HTR-8/SVneo (cell line): ENCODE results near the gene LAMC3.
A peak's percentile ranks its signal among the peaks of the same experiment; 100 is the strongest.

Source experiments
- DNase-seq: peaks from one replicate; pipeline ENCODE4 v3.0.0; 2011; ENCODE audit warnings: low spot score, mixed read lengths; ENCODE audit not compliant: insufficient read length
- FAIRE-seq: peaks from 2 replicates; lab custom pipeline; 2011; peaks lifted over from hg19 to GRCh38; lab: Jason Lieb, UNC

The LAMC3 gene

DNA sequence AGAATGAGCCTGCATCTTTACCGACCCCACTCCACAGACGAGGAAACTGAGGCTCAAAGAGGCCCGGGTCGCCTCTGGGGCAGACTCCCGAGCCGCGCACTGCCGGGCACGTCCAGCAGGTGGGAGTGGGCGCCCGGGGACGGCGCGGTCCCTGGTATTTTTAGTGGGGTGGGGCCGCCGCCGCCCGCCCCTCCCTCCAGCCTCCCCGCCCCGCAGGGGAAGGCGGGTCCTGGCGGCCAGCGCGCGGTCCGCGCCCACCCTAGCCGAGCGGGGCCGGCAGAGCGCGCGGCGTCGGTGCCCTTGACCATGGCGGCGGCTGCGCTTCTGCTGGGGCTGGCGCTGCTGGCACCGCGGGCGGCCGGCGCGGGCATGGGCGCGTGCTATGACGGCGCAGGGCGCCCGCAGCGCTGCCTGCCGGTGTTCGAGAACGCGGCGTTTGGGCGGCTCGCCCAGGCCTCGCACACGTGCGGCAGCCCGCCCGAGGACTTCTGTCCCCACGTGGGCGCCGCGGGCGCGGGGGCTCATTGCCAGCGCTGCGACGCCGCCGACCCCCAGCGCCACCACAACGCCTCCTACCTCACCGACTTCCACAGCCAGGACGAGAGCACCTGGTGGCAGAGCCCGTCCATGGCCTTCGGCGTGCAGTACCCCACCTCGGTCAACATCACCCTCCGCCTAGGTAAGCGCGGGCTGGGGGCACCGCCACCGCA, at the start of gene LAMC3:
Gene LAMC3, plus strand, starts transcription at position 266 of the 710 bp plus-strand sequence. Its CDS starts 41 bp downstream, at position 307.
- no peak for FAIRE-seq
- peak; percentile 62 for DNase-seq

DNA sequence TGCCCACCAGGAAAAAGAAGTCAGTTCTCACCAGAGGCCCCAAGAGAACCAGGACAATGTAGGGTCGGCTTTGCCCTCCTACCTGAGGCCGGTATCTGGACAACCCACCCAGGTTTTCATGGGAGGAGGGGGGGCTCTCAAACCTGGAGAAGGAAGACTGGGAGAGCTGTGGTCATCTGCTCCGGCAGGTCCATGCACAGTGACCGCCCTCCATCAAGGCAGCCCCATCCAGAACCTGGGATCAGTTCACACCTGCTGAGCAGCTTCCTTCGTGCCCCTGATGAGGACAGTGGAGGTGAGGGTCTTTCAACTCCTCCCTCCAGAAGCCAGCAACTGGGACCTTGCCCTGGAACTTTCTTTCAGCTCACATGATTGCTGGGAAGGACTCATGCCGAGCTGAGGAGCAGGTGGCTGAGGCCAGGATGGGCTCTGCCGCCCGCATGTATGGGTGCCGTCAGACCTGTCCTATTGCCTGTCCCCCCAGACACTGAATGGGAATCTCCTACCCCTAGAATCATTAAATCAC, 49.1 kb upstream of the LAMC3 start:
- DNase-seq, result no peak
- FAIRE-seq, result no peak

DNA sequence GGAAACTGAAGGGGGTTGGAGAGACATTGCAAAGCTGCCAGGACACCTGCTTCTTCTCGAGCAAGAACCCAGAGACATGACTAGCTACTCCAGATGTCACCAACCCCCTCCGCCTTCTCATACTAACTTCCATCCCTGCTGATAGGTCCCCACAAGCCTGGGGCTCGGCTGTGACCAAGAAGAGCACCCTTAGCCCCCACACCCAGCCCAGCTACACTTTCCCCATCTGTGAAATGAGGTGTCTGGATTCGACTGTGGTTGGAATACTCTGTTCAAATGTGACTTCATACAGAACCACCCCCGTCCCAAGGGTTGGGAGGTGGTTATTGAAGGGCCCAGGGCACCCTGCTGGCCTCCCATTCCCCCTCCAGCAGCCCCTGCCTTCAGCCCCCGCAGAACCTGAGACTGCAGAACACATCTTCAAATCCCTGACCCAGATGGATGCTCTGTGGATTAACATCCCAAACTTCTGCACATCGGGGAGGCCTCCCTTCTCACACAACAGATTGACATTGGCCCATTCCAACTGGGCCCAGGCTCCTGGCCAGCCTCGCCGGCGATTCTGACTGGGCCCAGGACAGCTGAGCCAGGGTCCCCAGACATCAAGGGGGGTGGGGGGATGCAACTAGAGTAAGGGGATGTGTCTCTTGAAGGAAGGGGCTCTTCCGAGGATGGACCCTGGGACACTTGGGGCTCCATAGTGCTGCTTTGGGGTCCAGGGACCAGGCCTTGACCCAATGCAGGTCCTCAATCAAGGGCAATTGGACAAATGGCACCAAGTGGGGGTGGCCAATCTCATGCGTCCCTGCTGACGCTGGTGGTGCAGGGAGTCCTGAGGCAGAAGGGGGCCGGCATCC, 48.2 kb upstream of the LAMC3 start:
- no peak for DNase-seq
- no peak for FAIRE-seq

DNA sequence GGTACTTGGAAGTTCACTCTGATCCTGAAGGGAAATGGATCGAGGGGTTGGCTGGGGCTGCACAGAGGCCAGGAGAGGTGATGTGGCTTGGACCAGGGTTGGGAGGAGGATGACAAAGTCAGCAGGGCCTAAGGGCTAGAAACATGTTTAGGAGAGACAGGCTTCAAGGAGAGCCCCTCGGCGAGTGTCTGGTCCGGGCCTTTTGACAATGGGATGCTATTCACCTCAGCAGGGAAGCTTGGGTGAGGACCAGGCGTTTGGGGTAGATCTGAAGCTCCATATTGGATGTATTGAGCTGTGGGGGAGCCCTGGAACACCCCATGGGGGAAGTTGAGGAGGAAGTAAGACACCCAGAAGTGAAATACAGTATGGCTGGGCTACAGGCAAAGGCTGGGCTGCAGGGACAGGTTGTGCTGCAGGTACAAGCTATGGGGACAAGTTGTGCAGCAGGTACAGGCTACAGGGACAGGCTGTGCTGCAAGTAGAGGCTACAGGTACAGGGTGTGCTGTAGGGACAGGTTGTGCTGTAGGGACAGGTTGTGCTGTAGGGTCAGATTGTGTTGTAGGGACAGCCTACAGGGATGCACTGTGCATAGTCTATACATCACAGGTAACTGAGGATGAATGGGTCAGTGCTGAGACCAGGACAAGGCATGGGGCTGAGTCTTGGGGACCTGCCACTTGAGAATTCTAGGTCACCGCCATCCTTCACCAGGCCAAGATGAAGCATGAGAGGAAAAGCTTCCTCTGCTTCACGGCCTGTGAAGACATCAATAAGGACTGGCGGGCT, 47.3 kb upstream of the LAMC3 start:
- FAIRE-seq (no peak), DNase-seq (no peak)

DNA sequence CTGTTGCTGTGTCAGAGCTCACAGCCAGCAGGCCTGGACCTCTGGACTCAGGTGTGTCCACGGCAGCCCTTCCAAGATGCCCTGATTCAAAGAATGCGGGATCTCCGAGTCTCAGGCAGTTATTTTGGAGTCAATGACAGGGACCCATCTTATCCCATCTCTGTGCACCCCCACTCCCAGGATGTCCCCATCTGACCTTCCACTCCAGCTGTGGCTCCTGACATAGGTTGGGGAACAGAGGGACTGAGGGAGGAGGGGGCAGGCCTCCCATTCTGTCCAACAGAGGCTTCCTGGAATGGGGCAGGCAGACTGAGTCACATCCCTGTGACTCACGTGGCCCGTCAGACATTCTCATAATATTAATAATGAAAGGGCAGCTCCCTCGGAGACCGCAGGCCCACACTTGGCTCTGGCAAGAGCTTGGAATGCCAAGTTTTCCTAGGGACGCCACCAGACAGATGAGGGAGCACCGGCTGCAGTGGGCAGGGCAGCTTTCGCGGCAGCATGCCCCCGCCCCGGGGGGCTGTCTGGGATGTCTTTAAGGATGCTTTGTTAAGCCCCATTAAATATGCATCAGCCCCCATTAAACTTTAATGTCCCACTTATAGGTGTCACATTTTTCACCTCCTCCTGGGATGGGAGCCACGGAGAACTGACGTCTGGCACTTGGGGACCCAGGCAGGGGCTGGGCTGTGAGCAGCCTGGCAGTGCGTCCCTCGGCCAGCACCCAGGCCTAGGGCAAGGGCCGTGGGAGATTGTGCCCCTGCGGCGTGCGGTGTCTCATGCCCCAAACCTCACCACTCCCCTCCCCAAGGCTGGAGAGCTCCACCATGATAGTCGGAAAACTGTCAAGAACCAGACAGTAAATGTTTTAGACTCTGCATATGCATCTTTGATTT, 46.3 kb upstream of the LAMC3 start:
- FAIRE-seq, result no peak
- DNase-seq, result peak; percentile 91

DNA sequence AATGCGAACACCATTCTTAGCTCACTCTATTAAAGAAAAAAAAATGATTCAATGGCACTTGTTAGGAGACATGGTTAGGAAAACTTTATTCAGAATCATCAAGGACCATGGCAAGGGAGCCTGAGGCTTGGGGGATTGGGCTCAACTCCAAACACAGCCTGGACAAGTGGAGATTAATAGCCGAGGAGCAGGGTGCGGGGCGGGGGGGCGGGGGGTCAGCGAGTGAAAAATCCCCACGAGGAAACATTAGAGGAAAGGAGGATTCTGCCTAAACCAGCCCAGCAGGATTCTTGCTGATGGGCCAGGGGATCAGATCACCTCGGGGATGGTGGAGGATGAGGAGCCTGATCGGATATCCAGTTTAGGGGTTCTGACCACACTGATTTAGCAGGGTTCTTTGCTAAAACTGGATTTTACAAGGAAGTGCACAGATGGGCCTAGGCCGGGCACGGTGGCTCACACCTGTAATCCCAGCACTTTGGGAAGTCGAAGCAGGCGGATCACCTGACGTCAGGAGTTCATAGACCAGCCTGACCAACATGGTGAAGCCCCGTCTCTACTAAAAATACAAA, 45.6 kb upstream of the LAMC3 start:
- no peak for FAIRE-seq
- no peak for DNase-seq

DNA sequence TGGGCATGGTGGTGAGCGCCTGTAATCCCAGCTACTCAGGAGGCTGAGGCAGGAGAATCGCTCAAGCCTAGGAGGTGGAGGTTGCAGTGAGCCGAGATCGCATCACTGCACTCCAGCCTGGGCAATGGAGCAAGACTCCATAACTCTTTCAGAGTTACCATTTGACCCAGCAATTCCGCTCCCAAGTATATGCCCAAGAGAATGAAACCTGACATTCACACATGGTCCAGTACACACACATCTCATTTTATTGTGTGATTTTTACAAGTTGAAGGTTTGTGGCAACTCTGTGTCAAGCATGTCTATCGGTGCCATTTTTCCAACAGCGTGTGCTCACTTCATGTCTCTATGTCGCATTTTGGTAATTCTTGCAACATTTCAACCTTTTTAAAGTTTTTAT, 45.1 kb upstream of the LAMC3 start:
- no peak for FAIRE-seq
- DNase-seq, result no peak

DNA sequence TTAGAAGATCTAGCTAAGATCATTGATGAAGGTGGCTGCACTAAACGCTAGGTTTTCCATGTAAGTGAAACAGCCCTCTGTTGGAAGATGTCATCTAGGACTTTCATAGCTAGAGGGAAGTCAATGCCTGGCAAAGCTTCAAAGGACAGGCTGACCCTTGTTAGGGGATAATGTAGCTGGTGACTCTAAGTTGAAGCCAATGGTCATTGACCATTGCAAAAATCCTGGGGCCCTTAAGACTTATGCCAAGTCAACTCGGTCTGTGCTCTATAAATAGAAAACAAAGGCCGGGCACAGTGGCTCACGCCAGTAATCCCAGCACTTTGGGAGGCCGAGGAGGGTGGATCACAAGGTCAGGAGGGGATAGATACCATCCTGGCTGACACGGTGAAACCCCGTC, 43.3 kb upstream of the LAMC3 start:
- DNase-seq (no peak), FAIRE-seq (no peak)

DNA sequence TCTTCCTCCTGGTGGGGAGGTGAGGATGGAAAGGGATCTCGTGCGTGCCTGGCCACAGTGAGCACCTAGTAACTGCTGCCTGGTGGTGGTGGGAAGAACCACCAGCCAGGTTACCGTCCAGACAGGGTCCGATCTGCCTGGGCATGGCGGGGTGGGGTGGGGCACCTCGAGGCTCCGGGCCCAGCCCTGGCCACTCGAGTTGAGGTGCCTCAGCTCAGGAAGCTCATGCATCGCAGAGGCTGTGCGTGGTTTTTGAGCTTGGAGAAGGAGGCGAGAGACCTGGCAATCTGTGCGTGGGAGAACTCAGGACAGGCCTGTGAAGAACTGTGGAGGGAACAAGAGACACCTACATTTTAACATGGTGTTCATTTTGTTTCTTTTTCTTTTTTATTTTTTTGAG, 38.9 kb upstream of the LAMC3 start:
- FAIRE-seq, result no peak
- no peak for DNase-seq

DNA sequence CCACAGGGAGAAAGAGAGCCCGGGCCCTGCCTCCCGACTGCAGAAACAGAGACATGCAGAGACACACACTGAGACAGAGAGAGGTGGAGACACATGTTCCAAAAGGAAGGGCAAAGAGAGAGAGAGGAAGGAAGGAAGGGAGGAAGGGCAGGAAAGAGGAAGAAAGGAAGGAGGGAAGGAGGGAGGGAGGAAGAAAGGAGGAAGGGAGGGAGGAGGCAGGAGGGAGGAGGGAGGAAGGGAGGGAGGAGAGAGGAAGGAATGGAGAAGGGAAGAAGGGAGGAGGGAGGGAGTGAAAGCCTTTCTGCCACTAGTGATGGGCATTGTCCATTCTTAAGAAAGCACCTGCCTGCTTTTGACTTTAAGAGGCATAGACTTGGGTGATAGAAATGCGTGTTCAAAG, 38.1 kb upstream of the LAMC3 start:
- FAIRE-seq (no peak), DNase-seq (no peak)

DNA sequence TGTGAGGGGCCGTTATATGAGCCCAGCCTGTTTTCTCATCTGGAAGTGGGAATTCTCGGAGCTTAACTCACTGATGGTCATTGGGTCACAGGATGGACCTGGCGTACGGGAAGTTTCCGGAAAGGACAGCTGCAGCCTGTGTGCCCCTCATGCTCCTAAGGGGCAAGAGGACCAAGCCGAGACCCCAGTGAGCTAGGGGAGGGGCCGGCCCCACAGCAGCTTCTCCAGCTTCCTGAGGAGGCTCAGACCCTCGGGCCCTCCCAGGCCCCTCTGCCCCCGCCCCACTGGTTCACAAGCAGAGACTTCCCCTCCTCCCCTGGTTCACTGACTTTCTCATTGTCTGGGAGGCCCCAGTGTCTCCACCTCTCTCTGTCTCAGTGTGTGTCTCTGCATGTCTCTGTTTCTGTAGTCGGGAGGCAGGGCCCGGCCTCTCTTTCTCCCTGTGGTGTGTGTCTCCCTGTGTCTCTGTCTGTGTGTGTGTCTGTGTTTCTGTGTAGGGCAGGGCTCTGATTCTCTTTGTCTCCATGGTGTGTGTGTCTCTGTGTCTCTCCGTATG, 37.6 kb upstream of the LAMC3 start:
- DNase-seq (no peak), FAIRE-seq (no peak)

DNA sequence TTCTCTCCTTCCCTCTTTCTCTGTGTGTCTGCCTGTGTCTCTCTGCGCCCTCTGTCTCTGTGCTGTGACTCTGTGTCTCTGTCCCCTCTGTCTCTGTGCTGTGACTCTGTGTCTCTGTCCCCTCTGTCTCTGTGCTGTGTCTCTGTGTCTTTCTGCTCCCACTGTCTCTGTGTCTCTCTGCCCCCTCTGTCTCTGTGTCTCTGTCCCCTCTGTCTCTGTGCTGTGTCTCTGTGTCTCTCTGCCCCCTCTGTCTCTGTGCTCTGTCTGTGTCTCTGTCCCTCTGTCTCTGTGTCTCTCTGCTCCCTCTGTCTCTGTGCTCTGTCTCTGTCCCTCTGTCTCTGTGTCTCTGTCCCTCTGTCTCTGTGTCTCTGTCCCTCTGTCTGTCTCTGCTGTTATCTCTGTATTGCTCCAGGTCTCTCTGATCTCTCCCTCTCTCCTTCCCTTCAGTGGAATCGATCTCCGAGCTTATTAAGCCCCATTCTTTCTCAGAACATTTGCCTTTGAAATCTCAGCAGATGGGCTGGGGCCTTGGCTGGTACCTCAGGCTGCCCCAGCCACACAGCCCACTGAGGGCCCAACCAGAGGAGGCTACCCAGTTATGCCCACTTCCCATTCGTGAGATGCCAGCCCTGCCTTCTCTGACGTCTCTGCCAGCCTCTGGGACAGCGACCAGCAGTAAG, 36.6 kb upstream of the LAMC3 start:
- FAIRE-seq (no peak), DNase-seq (no peak)

DNA sequence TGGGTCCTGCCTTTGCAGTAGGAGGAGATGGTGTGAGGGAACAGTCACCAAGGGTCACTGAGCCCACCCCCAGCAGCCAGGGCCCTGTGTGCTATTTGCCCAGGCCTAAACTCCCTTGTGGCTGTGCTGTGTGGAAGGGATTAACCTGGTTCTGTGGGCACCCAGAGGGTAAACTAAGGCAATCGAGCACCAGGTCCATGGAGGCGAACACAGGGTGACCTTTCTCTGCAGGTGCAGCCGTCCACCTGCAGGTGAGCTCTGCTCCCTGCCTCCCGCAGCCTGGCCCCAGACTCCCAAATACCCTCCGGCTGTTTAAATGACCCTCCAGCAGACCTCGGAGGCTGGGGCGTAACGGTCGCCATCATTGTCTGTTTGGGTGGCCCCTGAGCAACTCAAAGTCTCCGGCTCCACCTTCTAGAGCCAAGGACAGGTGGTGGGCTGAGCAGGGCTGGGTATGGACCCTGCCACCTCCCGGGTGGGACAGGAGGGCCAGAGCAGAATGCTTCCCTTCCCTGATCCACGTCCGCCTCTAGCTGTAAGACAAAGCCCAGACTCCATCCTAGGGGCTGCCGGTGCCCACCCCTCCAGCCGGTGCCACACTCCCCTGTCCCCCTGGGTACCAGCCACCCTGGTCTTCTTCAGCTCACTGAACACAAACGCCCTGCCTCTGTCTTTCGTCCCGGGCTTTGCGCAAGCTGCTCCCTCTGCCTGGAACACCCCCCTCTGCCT, 35.9 kb upstream of the LAMC3 start:
- DNase-seq (no peak), FAIRE-seq (no peak)

DNA sequence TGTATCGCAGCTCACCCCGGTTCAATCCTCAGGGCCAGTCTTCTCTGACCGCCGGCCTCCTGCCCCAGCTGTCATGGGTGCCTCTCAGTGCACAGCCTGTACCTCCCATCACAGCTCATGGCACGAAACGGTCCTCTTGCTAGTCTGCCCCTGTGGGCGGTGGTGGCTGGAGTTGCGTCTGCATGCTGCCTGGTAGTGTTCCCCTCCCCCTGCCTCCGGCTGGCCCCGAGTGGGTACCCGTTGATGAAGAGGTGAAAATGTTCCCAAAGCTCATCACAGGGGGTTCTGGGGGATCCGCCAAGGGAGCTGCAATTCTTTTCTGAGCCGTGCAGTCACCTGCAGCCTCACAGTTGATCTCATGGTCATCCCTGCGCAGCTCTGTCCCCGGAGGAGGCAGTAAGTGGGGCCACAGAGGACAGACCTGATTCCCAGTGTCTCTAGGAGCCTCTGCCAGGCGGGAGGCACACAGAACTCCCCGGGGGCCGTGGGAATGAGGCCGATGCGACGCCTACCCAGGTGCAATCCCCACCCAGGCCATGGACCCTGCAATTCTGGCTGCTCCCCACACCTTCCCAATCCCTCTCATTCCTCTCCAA, 35.2 kb upstream of the LAMC3 start:
- no peak for FAIRE-seq
- no peak for DNase-seq

DNA sequence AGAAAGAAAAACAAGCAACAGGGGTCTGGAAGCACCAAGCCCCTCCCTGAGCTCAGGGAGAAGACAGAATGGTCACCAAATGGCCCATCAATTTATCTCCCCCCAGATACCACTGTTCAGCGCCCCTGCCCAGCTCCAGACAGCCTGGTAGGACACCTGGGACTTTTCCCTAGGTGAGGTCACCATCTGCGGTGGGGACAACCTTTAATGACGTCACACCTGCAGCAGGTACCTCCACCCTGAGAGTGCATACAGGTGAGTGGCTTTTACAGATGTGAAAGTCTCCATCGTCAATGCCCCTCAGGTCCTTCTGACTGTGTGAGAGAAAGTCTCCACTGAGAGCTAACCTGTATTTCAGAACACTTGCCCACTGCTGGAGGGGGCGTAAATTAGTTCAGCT, 34.3 kb upstream of the LAMC3 start:
- no peak for DNase-seq
- no peak for FAIRE-seq

DNA sequence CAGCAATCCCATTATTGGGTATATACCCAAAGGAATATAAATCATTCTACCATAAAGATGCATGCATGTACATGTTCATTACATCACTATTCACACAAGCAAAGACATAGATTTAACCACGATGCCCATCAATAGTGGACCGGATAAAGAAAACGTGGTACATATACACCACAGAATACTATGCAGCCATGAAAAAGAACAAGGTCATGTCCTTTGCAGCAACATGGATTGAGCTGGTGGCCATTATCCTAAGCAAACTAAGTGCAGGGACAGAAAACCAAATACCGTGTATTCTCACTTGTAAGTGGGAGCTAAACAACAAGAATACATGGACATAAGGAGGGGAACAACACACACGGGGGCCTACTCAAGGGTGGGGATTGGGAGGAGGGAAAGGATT, 33.8 kb upstream of the LAMC3 start:
- FAIRE-seq (no peak), DNase-seq (no peak)
